ENCODE data around the gene FANCE.

GRCh38 chr6:35494161-35494563, 42.0 kb downstream of the FANCE start:
- TF ChIP-seq CTCF (IDR thresholded peaks at IDR 0.05) (no peak), TCF7L2 (IDR thresholded peaks at IDR 0.05; ENCODE audit: low read depth, low read length) (no peak), POLR2AphosphoS5 (IDR thresholded peaks at IDR 0.05; ENCODE audit: low read depth, low read length) (no peak)
